NCI-H2196 (cell line): ENCODE results near the gene RGL3.
"Not testable (repeated sequence)": the region's sequence is repeated elsewhere in the genome, so short reads cannot be mapped to it uniquely, and the experiment has no call there.

Source experiments
- DNase-seq: peaks from one replicate; lab custom pipeline; 2025; ENCODE audit not compliant: unreplicated experiment; lab: John Stamatoyannopoulos, UW

RGL3 gene

GRCh38 chr19:11384778-11385129 is 34.4 kb downstream of the RGL3 start:
- no peak for DNase-seq

GRCh38 chr19:11383706-11384048 is 35.4 kb downstream of the RGL3 start:
- no peak for DNase-seq

- DNase-seq, result peak; percentile 76
These were observed 36.0 kb downstream of the RGL3 start for GRCh38 chr19:11382898-11383705.

GRCh38 chr19:11380653-11381537 is 38.2 kb downstream of the RGL3 start:
- peak; percentile 97 for DNase-seq

DNA sequence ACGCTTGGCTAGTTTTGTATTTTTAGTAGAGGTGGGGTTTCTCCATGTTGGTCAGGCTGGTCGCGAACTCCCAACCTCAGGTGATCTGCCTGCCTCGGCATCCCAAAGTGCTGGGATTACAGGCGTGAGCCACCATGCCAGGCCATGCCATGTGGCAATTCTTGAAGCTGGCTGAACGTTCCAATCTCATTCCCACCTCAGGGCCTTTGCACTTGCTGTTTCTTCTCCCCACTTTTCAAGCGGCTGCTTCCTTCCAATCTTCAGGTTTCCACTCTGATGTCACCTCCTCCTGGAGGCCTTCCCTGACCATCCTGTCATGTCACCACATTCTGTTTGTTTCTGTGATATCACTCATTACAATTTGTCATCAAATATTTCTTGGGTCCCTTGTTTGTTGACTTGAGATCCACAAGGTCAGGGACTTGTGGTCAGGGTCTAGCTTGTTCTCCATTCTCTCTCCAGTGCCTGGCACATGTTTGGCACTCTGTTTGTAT is 39.2 kb downstream of the RGL3 start:
- no peak for DNase-seq

- DNase-seq, result not testable (repeated sequence)
These were observed 39.8 kb downstream of the RGL3 start for GRCh38 chr19:11379269-11379845.

DNA sequence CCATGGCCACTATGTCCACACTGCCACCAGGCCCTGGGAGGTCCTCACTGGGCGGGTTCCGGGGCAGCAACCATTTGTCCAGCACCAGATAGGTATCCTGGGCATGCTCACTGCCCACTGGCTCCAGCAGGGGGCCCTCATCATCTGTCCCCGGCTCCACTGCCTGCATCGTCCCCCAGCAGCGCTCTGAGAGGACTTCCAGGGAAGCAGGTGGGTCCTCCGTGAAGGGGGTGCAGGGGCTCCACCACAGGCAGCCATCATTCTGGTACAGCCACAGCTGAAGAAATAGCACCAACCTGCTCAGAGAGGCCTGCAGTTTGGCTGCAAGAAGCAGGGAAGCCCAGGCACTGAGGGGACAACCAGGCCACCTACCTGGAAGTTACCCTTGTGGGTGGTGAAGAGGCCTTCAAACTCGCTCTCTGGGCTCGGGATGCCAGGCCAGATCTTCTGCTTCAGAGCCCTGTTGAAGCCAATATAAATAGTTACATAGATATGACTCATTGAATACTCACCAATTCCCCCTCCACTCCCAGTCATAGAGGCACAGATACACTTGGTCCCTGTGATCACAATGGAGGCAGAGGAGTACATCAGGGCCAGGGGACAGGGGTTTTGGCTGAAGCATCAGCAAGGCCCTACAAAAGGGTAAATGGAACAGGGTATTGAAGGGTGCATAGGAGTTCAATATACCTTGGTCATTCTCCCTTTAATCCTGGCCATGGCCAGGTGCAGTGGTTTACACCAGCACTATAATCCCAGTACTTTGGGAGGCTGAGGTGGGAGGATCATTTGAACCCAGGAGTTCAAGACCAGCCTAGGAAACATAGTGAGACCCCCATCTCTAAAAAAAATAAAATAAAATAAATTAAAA is 40.6 kb downstream of the RGL3 start:
- DNase-seq, result peak; percentile 49

GRCh38 chr19:11377756-11378155 is 41.4 kb downstream of the RGL3 start:
- no peak for DNase-seq

DNA sequence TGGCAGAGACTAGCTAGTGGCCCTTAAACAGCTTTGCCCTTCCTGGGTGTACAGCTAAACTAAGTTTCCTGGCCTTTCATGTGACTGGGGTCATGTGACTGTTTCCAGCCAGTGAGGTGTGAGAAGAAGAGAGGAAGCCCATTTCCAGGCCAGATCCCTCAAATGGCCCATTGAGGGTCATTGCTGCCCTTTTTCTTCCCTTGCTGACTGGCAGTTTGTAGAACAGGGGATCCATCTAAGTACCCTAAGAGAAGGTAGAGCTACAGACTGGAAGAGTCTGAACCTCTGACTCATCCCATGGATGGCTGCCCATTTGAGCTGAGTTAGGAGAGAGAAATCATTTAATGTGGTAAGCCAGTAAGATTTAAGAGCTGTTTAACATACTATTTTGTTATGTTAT is 41.9 kb downstream of the RGL3 start:
- no peak for DNase-seq

DNA sequence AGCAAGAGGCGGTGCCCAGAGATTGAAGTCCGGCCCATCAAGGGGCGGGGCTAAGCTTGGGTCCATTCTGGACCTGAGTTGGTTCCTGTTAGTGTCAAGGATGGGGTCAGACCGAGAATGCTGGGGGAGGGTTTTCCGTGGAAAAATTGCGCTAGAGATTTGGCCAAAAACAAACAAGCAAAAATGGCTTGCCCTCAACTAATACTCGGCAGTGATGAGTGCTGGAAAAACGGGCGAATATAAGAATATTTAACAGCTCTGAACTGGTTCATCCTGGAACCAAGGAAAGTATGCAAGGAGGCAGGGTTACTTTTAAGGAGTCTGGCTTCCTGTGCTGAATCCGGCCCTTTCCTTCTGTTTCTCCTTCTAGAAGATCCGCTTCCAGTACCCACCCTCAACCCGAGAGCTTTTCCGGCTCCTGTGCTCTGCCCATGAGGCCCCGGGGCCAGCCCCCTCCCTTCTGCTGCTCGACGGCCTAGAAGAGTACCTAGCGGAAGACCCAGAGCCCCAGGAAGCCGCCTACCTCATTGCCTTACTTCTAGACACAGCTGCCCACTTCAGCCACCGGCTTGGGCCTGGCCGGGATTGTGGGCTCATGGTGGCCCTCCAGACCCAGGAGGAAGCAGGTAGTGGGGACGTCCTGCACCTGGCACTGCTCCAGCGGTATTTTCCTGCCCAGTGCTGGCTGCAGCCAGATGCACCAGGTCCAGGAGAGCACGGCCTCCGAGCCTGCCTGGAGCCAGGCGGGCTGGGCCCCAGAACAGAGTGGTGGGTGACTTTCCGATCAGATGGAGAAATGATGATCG is 43.8 kb downstream of the RGL3 start:
- peak; percentile 58 for DNase-seq

DNA sequence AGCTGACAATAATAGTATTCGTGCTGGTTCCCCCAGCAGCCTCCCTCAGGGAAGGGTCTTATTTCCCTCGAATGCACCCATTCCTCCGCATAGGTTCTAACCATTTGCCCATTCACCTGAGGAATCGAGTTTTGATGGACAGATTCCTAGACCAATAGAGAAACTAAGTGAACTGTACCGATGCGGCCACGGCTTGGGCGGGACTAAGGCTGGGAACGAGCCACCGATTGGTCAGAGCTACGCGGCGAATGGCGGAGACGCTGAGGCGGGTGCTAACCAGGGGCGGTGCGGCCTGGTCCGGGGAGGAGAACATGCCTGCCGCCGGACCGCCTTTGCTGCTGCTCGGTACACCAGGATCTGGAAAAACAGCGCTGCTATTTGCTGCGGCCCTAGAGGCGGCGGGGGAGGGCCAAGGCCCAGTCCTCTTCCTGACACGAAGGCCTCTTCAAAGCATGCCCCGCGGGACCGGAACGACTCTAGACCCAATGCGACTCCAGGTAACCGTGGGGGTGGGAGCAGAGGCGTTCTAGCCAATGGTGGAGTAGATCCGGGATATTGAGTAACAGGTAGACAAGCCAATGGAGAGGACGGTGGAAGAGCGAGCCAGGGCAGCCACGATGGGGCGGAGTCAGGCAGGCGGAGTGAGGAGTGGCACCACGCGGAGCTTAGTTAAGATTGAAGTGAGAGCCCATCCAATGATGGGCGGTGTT is 44.5 kb downstream of the RGL3 start, which contains the start of gene SWSAP1:
Gene SWSAP1 (plus strand): TSS at position 234 of the 710 bp plus-strand sequence. CDS start 15 bp downstream, at position 249.
- DNase-seq, result peak; percentile 99

- no peak for DNase-seq
These were observed 45.2 kb downstream of the RGL3 start for GRCh38 chr19:11373885-11374432.

DNA sequence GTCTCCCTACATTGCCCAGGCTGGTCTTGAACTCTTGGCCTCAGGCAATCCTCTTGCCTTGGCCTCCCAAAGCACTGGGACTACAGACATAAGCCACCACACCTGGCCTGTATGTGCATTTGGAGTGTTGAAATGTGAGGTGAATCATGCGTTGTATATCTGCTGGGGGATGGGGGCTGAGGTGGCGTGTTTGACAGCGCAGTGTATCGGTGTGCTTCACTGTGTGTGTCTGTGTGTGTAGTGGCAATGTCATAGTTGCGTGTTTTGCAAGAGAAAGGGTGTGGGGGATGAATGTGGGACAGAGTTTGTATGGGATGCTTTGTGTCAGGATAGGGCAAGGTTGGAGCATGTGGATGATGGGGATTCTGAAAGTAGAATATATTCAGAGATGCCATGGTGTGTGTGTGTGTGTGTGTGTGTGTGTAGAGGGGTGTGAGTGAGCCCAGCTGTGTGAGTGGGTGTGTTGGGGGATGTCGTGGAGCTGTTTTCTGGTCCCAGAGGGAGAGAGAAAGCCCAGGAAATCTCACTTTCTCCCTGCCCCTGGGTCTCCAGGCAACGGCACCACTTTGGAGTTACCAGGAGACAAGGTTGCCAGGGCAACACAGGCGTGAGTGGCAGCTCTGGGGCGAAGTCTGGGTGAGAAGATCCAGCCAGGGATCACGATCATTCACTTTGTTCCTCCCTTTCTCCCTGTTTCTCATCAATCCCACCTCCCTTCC is 45.8 kb downstream of the RGL3 start:
- peak; percentile 89 for DNase-seq

GRCh38 chr19:11370744-11371143 is 48.4 kb downstream of the RGL3 start:
- DNase-seq, result no peak

- no peak for DNase-seq
These were observed 51.6 kb downstream of the RGL3 start for GRCh38 chr19:11367528-11367927.

DNA sequence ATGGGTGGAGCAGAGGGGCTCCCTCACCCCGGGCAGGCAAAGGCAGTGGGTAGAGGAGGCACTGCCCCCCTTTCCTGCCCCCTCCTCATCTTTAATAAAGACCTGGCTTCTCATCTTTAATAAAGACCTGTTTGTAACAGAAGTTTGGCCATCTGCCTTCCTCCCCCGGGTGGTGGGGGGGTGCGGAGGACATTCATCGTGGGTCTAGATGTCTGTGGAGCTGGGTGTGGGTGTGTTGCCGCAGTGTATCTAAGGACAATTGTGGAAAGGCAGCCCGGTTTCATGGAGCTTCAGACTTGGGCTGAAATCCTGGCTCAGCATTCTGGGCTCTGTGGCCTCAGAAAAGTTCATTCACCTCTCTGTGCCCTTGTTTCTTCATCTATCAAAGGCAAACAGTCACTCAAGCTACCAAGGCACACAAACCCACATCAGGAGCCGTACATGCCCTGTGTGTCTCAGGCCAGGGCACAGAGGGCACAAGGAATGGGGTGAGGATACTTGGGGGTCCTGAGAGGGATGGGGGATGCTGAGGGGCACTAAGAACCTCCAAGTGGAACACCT is 53.5 kb downstream of the RGL3 start:
- no peak for DNase-seq

- DNase-seq, result no peak
These were observed 54.2 kb downstream of the RGL3 start for GRCh38 chr19:11364935-11365334.
